ENCODE measurements around the gene INSR.

INSR gene

DNA sequence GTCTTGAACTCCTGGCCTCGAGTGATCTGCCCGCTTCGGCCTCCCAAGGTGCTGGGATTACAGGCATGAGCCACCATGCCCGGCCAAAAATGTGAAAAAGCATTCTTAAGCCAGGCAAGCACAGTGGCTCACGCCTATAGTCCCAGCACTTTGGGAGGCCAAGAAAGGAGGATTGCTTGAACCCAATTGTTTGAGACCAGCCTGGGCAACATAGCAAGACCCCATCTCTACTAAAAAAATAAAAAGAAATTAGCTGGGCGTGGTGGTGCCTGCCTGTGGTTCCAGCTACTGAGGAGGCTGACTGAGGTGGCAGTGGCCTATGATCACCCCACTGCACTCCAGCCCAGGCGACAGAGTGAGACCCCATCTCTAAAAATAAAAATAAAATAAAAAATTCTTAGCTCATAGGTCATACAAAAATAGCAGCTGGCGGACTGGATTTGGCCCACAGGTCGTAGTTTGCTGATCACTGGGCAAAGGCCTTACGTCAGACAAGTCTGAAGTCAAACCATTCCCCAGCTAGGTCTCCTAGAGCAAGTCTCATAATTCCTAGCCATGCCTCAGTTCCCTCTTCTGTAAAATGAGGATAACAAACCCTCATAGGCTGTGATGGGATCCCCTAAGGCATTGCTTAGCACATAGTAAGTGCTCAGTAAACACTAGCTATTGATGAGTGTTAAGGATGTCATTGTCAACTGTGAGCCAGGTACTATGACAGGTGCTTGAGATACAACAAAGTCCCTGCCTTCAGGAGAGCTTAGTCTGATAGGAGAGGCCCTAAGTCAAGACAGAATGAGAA, 36.0 kb downstream of the INSR start:
- no peak for DNase-seq (ENCODE audit: low spot score)

GRCh38 chr19:7257148-7258040, 36.8 kb downstream of the INSR start:
- no peak for DNase-seq (ENCODE audit: low spot score)

GRCh38 chr19:7255631-7256030, 38.6 kb downstream of the INSR start:
- no peak for DNase-seq (ENCODE audit: low spot score)

DNA sequence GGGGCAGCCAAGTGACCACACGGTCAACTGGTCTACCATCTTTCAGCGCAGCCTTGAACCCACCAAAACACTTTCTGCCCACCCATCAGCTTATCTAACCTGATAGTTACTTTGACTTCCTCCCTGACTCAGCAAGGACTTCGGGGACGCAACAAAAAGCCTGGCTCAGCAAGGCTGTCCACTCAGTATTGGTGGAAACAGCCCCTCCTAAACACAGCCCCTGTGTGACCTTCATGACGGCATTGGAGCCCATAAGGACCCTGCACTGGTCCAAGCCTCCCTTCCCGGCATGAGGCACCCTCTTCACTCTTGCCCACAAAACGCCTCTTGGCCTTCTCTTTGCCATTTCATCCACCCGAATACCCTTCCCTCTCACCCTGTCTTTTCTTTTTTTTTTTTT, 39.1 kb downstream of the INSR start:
- DNase-seq (ENCODE audit: low spot score): no peak

DNA sequence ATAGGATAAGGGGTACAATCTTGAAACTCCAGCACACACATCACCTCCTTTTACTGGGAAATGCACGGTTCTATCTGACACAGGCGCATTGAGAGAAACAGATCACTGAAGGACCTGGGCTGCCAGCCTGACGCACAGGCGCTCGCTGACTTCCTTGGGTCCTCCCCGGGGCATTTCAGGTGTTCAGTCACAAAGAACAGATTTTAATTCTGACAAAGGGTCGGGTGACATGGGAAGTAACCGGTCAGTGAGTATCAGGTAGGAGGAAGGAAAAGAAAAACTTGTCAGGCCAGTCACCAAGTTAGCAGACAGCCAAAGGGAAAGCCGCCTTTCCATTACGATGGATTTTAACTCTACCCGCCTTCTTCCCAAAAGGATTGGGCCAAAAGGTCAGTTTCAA, 39.6 kb downstream of the INSR start:
- DNase-seq (ENCODE audit: low spot score): no peak

DNA sequence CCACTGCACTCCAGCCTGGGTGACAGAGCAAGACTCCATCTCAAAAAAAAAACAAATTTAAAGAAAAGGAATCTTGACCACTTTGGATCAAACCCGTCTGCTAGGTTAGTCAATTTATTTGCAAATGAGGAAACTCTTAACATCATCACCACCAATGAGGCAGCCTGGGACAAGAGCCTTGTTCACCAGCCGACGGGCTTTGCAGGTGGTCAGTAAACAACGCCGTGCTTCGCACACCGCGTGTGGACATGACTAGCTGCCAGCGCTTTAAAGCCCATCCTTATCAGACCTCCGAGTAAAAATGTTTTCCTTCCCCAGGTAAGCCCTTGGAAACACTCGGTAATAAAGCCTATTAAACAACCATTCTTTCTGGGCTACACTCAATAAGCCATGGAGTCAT, 41.9 kb downstream of the INSR start:
- no peak for DNase-seq (ENCODE audit: low spot score)

DNA sequence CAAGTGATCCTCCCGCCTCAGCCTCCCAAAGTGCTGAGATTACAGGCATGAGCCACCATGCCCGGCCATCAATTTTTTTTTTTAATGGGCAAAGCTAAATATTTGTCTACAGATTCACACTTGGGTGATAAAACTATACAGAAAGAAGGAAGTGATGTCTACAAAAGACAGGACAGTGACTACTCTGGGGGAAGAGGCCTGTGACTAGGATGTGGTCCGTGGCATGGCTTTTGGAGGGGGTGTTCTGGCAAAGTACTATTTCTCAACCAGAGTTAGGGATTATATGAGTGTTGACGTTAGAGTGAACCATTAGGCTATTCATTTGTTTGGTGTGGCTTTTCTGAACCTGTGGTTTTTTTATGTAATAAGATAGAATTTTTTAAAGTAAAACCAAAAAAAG, 42.7 kb downstream of the INSR start:
- DNase-seq (ENCODE audit: low spot score): no peak

DNA sequence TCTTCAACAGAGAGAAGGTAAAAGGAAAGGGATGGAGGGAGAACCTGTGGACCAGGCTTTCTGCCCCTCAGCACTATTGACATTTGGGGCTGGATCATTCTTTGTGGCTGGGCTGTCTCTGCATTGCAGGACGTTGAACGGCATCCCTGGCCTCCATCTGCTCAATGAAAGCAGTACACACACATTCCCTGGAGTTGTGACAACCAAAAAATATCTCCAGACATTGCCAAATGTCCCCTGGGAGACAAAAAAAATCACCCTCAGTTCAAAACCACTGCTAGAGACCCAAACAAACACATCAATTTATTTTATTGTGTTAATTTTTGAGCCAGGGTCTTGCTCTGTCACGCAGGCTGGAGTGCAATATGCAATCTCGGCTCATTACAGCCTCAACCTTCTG, 43.3 kb downstream of the INSR start:
- no peak for DNase-seq (ENCODE audit: low spot score)

DNA sequence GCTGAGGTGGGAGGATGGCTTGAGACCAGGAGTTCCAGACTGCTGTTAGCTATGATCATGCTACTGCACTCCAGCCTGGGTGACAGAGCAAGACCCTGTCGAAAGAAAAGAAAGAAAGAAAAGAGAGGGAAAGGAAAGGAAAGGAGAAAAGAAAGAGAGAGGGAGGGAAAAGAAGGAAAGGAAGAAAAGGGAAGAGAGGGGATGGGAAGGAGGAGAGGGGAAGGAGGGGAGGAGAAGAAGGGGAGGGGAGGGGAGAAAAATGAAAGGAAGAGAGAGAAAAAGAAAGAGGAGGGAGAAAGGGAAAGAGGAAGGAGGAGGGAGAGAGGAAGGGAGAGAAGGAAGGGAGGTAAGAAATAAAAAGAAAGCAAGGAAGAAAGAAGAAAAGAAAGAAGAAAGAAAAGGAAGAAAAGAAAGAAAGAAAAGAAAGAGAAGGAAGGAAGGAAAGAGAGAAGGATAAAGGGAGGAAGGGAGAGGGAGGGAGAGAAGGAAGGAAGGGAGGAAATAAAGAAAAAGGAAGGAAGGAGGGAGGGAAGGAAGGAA, 44.1 kb downstream of the INSR start:
- DNase-seq (ENCODE audit: low spot score): no peak

DNA sequence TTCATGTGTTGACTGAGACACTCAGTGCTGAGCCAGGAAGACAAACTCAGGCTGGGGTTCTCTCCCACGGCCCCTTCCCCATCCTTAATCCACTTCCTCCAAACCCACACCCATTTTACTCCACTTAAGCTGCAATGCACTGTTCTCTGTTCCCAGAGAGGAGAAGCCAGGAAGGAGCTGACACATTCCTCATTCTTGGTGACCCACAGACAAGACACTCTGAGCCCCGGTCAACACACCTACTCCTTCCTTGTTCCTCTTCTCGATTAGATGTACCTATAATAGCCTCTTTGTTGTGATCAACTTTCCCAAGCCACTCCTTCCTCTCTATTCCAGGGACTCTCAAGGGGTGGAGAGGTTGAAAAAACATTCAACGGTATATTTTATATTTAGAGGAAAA, 47.1 kb downstream of the INSR start:
- no peak for DNase-seq (ENCODE audit: low spot score)

DNA sequence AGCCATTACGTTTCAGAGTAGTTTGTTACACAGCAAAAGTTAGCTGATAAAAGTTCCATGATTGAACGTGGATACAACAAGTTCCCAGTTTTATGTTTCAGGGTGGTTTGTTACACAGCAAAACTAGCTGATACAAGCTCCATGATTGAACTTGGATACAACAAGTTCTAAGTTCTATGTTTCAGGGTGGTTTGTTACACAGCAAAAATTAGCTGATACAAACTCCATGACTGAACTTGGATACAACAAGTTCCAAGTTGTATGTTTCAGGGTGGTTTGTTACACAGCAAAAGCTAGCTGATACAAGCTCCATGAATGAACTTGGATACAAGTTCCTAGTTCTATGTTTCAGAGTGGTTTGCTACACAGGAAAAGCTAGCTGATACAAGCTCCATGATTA, 47.6 kb downstream of the INSR start:
- no peak for DNase-seq (ENCODE audit: low spot score)

- DNase-seq (ENCODE audit: low spot score): peak; percentile 29
Observed at GRCh38 chr19:7242601-7243258, 51.5 kb downstream of the INSR start.

DNA sequence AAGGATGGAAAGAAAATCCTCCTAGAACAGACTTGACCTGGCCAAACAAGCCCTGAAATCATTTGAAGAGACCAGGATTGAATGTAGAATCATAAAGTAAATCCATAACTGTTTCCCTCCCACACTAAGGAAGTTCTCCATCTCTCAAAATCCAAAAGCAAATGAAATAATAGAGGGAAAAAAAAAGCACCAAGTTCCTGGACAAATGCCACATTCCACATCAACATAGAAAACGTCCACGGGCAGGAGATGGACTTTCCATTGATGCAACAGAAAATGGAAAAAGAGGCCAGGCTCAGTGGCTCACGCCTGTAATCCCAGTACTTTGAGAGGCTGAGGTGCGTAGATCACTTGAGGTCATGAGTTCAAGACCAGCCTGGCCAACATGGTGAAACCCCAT, 56.2 kb downstream of the INSR start:
- DNase-seq (ENCODE audit: low spot score): no peak

DNA sequence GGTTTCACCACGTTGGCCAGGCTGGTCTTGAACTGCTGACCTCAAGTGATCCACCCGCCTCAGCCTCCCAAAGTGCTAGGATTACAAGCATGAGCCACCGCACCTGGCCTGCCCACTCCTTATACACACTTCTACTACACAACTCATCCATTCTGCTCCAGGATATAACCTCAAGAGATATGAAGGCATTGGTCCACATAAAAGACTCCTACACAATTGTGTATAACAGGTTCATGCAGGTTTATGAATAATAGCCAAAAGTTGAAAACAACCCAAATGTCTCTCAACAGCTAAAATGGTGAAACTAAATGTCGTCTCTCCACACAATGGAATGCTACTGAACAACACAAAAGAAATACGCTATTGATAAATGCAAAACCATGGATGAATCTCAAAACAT, 58.1 kb downstream of the INSR start:
- no peak for DNase-seq (ENCODE audit: low spot score)

DNA sequence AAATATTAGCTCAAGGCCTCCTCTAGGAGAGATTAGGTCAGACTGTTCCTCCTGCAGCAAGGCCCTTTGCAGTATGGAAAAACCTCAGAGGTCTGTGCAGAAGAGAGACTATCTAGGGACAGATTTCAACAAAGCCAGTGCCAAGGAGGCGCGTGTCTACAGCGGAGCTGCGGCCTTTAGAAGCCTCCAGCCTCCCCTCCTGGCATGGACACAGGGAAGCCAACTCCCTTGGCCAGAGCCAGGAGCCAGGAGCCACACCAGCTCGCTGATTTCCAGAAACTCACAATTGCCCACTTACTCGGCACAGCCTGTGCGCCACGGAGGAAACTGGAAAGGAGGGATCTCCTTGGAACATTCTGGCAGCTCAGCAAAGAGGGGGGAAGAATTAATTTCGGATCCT, 63.4 kb downstream of the INSR start:
- DNase-seq (ENCODE audit: low spot score): peak; percentile 60

DNA sequence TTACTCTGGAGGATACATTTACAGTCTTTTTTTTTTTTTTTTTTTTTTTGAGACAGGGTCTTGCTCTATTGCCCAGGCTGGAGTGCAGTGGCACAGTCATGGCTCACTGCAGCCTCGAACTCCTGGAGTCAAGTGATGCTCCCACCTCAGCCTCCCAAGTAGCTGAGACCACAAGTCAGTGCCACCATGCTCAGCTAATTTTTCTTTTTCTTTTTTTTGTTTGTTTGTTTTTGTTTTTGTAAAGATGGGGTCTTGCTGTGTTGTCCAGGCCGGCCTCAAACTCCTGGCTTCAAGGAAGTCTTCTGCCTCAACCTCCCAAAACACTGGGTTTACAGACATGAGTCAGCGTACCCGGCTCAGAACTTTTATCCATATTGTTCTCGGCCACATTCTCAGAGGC, 64.5 kb downstream of the INSR start:
- no peak for DNase-seq (ENCODE audit: low spot score)

GRCh38 chr19:7228935-7229541, 65.2 kb downstream of the INSR start:
- no peak for DNase-seq (ENCODE audit: low spot score)

DNA sequence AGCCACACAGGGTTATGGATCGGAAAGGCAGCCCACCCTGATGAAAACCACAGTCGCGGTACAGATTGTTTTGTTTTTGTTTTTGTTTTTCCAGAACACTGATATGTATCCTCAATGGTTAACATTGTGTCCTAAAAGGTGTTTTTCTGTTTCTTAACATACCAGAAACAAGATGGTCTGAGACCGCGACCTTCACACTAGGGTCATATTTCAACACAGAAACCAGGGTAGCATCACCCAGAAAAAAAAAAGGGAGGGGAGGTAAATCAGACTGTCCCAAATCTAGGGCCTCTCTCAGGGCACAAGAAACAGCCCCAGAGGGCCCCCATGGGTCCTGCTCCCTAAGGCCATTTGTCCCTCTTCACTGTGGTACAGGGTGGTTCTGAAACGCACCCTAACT, 66.5 kb downstream of the INSR start:
- no peak for DNase-seq (ENCODE audit: low spot score)

- peak; percentile 41 for DNase-seq (ENCODE audit: low spot score)
Observed at GRCh38 chr19:7227149-7227548, 67.1 kb downstream of the INSR start.

DNA sequence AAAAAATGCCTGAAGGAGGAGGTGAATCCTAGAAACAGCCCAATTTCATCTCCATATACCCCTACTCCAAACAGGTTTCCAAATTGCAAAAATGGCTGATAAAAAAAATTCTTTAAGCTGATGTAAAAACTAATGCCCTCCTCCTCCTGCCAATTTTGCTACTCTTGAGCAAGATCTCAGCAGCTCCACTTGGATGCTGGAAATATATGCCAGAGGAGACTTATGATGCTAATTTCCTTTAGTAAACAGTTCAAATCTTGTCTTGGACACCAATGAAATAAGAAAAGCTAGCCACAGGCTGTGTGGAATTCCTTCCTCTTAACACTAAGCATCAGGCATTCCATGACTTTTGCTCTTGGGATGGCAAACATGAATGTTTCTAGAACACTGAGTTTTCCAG, 67.5 kb downstream of the INSR start:
- DNase-seq (ENCODE audit: low spot score): no peak

- DNase-seq (ENCODE audit: low spot score): no peak
Observed at GRCh38 chr19:7225741-7226140, 68.5 kb downstream of the INSR start.

- no peak for DNase-seq (ENCODE audit: low spot score)
Observed at GRCh38 chr19:7224995-7225394, 69.2 kb downstream of the INSR start.

All from globus pallidus (tissue), 1 donor.